Prostate gland (tissue), 2 donors: ENCODE measurements around the gene PTPRG.

Experiments
- POLR2A ChIP-seq: fragments of 450-650 bp; IDR thresholded peaks from one replicate; pipeline ENCODE4 v1.6.1; 2016; ENCODE audit warnings: antibody characterized with exemption, mild to moderate bottlenecking
- TF ChIP-seq, protein P1 (sequence below), 4 experiments: fragments of 200-600 bp in 2 of 4; fragments of 450-650 bp in 2 of 4; sonication (generic) in 2 of 4; IDR thresholded peaks; 1 replicate in 3 of 4; 2 replicates in 1 of 4; pipeline ENCODE4 v1.5.1; 2016 to 2019; ENCODE audit warnings: antibody characterized with exemption in 4 of 4, mild to moderate bottlenecking in 2 of 4, moderate library complexity in 2 of 4

GRCh38 chr3:62015111-62015510 is 453.7 kb downstream of the PTPRG start:
- TF ChIP-seq, protein P1, sequence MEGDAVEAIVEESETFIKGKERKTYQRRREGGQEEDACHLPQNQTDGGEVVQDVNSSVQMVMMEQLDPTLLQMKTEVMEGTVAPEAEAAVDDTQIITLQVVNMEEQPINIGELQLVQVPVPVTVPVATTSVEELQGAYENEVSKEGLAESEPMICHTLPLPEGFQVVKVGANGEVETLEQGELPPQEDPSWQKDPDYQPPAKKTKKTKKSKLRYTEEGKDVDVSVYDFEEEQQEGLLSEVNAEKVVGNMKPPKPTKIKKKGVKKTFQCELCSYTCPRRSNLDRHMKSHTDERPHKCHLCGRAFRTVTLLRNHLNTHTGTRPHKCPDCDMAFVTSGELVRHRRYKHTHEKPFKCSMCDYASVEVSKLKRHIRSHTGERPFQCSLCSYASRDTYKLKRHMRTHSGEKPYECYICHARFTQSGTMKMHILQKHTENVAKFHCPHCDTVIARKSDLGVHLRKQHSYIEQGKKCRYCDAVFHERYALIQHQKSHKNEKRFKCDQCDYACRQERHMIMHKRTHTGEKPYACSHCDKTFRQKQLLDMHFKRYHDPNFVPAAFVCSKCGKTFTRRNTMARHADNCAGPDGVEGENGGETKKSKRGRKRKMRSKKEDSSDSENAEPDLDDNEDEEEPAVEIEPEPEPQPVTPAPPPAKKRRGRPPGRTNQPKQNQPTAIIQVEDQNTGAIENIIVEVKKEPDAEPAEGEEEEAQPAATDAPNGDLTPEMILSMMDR (IDR thresholded peaks at IDR 0.05) = no peak
- no peak for TF ChIP-seq POLR2A
